Islet of Langerhans (tissue), 1 donor: ENCODE results near the gene ODAM.
"Not testable (repeated sequence)": the region's sequence is repeated elsewhere in the genome, so short reads cannot be mapped to it uniquely, and the experiment has no call there.

Experiments used
- FAIRE-seq: peaks from one replicate; lab custom pipeline; 2011; peaks lifted over from hg19 to GRCh38; lab: Jason Lieb, UNC

ODAM gene

GRCh38 chr4:70221818-70222217 lies 26.3 kb downstream of the ODAM start:
- FAIRE-seq, result not testable (repeated sequence)

DNA sequence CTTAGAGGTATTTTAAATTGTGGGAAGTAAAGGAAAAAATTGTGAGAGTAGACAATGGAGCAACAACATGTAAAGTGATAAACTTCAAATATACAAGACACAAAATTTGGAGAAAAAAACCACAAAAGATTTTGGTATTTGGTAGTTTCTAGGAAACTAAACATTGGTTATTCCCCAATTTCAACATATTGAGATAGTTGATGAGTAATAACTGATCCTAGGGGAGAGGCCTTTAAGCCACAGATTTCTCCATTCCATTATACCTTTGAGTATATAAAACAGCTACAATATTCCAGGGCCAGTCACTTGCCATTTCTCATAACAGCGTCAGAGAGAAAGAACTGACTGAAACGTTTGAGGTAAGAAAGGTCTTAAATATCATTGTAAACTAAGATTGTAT lies 30.3 kb downstream of the ODAM start, which contains the start of gene FDCSP:
TSS of gene FDCSP (plus strand) at position 301 of the 400 bp plus-strand sequence. CDS start 5,071 bp downstream, outside the sequence.
- no peak for FAIRE-seq

GRCh38 chr4:70236125-70236524 lies 40.6 kb downstream of the ODAM start:
- FAIRE-seq, result no peak

GRCh38 chr4:70239131-70239883 lies 43.8 kb downstream of the ODAM start:
- no peak for FAIRE-seq

DNA sequence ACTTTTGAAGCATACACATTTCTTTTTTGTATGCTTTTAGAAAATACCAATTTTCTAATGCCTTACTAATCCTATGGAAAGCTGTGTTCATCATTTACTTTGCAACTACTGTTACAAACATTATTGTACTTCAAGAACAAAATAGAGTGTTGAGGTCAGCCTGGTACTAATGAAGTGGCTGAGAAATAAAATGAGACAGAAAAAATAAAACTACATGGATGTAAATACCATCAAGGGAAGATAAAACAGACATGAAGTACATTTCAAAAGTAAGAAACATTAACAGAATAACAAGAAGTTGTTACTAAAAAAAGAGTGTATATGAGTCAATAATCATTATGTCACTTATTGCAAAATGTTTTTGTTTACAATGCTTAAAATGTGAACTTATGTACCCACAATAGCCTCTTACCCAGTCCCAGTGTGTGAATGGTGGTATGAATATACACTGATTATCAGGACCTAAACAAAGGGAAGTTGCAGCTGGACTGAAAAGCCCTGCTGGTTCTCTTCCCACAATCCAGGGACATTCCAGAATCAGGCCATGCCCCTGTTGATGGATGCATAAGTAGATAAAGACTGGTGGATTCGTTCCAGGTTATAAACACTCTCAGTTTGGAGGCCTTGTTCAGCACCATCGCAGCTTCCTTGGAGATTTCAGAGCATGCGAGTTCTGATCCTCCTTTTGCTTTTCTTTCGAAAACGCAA lies 44.5 kb downstream of the ODAM start:
- peak; percentile 5 for FAIRE-seq

GRCh38 chr4:70242297-70242696 lies 46.8 kb downstream of the ODAM start, which contains the start of gene CSN3:
CSN3 (plus strand) TSS chr4:70242597; CDS start chr4:70244820, 2,223 bp downstream.
- not testable (repeated sequence) for FAIRE-seq

DNA sequence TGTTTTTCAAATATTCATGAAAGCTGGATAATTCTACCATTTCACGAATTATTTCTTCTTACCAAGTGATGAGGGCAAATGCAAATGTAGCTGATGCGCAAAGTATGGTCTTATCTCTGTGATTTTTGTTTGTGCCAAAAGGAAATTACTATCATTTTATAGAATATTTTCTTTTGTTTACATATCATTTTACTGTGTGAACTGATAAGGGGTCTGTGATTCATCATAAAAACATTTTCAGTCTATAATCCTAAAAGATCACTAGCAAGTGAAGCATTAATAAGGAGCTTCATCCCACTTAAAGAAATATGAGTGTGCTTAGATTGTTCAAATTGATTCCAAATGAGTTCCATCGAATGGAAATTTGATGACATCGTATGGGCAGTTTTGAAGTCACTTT lies 47.6 kb downstream of the ODAM start:
- no peak for FAIRE-seq

DNA sequence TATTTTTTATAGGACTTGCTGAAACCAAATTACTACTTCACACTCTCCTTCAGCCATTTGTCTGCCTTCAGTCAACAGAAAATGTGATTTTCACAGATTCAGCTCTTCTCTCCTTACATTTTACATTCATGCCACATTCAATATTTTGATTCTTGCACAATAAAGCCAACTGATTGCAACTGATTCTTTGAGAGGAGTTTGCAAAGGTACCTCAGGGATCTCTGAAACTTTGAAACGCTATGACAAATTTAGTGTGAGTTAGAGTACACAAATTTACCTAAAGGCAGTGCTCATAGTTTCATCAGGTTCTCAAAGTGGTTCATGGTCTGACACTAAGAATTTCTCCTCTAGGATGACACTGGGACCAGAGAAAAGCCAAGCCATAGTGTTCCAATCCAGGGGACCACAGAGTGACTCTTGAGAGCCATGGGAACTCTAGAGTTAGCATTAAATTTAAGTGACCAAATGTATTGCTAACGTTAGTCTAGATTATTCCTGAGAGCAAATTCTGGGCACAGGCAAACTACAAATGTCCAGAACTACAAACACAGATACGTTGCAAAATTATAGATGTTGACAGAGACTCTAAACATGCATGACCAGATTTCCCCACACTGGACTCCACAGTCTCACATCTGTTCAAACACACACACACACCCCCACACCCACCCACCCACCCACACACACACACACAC lies 55.9 kb downstream of the ODAM start:
- FAIRE-seq, result no peak

GRCh38 chr4:70251945-70252277 lies 56.4 kb downstream of the ODAM start:
- FAIRE-seq, result no peak
